ENCODE measurements around the gene NKPD1. TPM values are rescaled to one million over a fixed set of nuclear protein-coding genes. Genes with fewer than 3 reads are reported as not detected.
A peak's percentile ranks its signal among the peaks of the same experiment; 100 is the strongest.

Gene NKPD1
- total RNA-seq, 1 experiment from 2014 or later = 0.64 TPM

DNA sequence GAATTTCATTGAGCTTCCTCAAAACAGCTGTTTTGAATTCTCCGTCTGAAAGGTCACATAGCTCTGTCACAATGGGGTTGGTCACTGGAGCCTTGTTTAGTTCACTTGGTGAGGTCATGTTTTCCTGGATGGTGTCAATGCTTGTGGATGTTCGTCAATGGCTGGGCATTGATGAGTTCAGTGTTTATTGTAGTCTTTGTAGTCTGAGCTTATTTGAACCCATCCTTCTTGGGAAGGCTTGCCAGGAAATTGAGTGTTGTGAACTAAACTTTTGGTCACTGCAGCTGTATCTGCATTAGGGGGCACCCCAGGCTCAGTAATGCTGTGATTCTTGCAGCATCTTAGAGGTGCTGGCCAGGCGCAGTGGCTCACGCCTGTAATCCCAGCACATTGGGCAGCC, 39.8 kb upstream of the NKPD1 start:
- Mint-ChIP-seq H3K9me3 (ENCODE audit: low read depth, unreplicated experiment) (no peaks in the 10 kb centered on the region), H3K4me3 (ENCODE audit: low read depth, unreplicated experiment) (no peak overlapping the region), H3K4me1 (ENCODE audit: low read depth, unreplicated experiment) (no peaks in the 10 kb centered on the region), H3K27me3 (ENCODE audit: unreplicated experiment) (peaks cover 41% of the 10 kb centered on the region), H3K36me3 (ENCODE audit: insufficient read depth, unreplicated experiment) (no peaks in the 10 kb centered on the region), H3K27ac (ENCODE audit: unreplicated experiment) (no peak overlapping the region)
- no TSS peak for BruUV-seq (replicated peaks)
- CTCF ChIA-PET = interaction anchor here (0.6 to 1.5 kb wide), 9 partner anchors 13 to 460 kb away, joined by 3 to 10 read pairs (median 4); no protein-coding TSS in a partner anchor
- TF ChIP-seq, protein P1, sequence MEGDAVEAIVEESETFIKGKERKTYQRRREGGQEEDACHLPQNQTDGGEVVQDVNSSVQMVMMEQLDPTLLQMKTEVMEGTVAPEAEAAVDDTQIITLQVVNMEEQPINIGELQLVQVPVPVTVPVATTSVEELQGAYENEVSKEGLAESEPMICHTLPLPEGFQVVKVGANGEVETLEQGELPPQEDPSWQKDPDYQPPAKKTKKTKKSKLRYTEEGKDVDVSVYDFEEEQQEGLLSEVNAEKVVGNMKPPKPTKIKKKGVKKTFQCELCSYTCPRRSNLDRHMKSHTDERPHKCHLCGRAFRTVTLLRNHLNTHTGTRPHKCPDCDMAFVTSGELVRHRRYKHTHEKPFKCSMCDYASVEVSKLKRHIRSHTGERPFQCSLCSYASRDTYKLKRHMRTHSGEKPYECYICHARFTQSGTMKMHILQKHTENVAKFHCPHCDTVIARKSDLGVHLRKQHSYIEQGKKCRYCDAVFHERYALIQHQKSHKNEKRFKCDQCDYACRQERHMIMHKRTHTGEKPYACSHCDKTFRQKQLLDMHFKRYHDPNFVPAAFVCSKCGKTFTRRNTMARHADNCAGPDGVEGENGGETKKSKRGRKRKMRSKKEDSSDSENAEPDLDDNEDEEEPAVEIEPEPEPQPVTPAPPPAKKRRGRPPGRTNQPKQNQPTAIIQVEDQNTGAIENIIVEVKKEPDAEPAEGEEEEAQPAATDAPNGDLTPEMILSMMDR (IDR thresholded peaks at IDR 0.05; ENCODE audit: unreplicated experiment) = no peak
- intact Hi-C loops (cut with micrococcal nuclease; ENCODE audit: unreplicated experiment) = loop anchor here (1.0 to 2.0 kb wide), 2 partner anchors 48 to 138 kb away; no protein-coding TSS in a partner anchor
- peak; percentile 59 for DNase-seq

DNA sequence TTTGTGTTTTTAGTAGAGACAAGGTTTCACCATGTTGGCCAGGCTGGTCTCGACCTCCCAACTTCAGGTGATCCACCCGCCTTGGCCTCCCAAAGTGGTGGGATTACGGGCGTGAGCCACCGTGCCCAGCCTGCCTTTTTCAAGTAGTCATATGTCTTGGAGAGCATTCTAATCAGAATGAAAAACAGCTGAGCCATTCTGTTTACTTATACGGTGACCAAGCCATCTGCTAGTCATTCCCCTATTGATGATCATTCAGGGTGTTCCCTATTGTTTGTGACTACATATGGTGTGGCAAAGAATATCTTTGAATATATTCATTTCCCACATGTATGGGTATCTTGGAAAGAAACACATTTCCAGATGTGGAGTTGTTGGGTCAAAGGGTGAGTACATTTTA, 35.0 kb upstream of the NKPD1 start:
- no TSS peak for BruUV-seq (replicated peaks)
- intact Hi-C loops (cut with micrococcal nuclease; ENCODE audit: unreplicated experiment) = no loop called here
- CTCF ChIA-PET = interaction anchor here (0.5 to 0.6 kb wide), 3 partner anchors 17 to 172 kb away, joined by 3 read pairs; no protein-coding TSS in a partner anchor
- Mint-ChIP-seq H3K36me3 (ENCODE audit: insufficient read depth, unreplicated experiment) (no peaks in the 10 kb centered on the region), H3K4me1 (ENCODE audit: low read depth, unreplicated experiment) (no peaks in the 10 kb centered on the region), H3K27ac (ENCODE audit: unreplicated experiment) (no peak overlapping the region), H3K27me3 (ENCODE audit: unreplicated experiment) (peaks cover 41% of the 10 kb centered on the region), H3K9me3 (ENCODE audit: low read depth, unreplicated experiment) (no peaks in the 10 kb centered on the region), H3K4me3 (ENCODE audit: low read depth, unreplicated experiment) (no peak overlapping the region)
- peak; percentile 19 for DNase-seq
- TF ChIP-seq, protein P1 (IDR thresholded peaks at IDR 0.05; ENCODE audit: unreplicated experiment) = no peak

DNA sequence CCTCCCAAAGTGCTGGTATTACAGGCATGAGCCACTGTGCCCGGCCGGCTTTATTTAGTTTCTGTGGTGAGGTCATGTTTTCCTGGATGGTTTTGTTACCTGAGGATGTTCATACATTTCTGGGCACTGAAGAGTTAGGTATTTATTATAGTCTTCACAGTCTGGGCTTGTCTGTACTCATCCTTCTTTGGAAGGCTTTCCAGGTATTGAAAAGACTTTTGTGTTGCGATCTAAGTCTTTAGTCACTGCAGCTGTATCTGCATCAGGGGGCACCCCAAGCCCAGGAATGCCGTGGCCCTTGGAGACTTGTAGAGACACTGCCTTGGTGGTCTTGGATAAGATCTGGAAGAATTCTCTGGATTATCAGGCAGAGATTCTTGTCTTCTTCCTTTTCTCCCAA, 30.6 kb upstream of the NKPD1 start:
- no peaks in the 10 kb centered on the region for H3K9me3 Mint-ChIP-seq (ENCODE audit: low read depth, unreplicated experiment)

DNA sequence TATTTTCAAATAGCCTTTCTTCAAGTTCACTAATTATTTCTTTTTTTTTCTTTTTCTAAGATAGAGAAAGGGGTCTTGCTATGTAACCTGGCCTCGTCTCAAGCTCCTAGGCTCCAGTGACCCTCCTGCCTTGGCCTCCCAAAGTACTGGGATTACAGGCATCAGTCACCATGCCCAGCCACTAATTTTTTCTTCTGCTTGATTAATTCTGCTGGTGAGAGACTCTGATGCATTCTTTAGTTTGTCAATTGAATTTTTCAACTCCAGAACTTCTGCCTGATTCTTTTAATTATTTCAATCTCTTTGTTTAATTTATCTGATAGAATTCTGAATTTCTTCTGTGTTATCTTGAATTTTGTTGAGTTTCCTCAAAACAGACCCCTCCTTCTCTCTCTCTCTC, 29.2 kb upstream of the NKPD1 start:
- H3K4me1 Mint-ChIP-seq (ENCODE audit: low read depth, unreplicated experiment) = no peaks in the 10 kb centered on the region
- CTCF ChIA-PET = no interaction called here
- H3K4me3 Mint-ChIP-seq (ENCODE audit: low read depth, unreplicated experiment) = no peak overlapping the region
- no peak for DNase-seq
- H3K27ac Mint-ChIP-seq (ENCODE audit: unreplicated experiment) = no peak overlapping the region
- no peaks in the 10 kb centered on the region for H3K36me3 Mint-ChIP-seq (ENCODE audit: insufficient read depth, unreplicated experiment)
- no peaks in the 10 kb centered on the region for H3K9me3 Mint-ChIP-seq (ENCODE audit: low read depth, unreplicated experiment)
- no peaks in the 10 kb centered on the region for H3K27me3 Mint-ChIP-seq (ENCODE audit: unreplicated experiment)
- intact Hi-C loops (cut with micrococcal nuclease; ENCODE audit: unreplicated experiment) = no loop called here
- TF ChIP-seq, protein P1 (IDR thresholded peaks at IDR 0.05; ENCODE audit: unreplicated experiment) = no peak
- BruUV-seq (replicated peaks) = no TSS peak

More for the DNA sequence above, 30.6 kb upstream of the NKPD1 start:
- H3K4me3 Mint-ChIP-seq (ENCODE audit: low read depth, unreplicated experiment) = no peak overlapping the region
- BruUV-seq (replicated peaks) = no TSS peak
- TF ChIP-seq, protein P1 (IDR thresholded peaks at IDR 0.05; ENCODE audit: unreplicated experiment) = no peak
- intact Hi-C loops (cut with micrococcal nuclease; ENCODE audit: unreplicated experiment) = no loop called here
- no peaks in the 10 kb centered on the region for H3K4me1 Mint-ChIP-seq (ENCODE audit: low read depth, unreplicated experiment)
- CTCF ChIA-PET = no interaction called here
- H3K36me3 Mint-ChIP-seq (ENCODE audit: insufficient read depth, unreplicated experiment) = no peaks in the 10 kb centered on the region
- no peak for DNase-seq
- no peaks in the 10 kb centered on the region for H3K27me3 Mint-ChIP-seq (ENCODE audit: unreplicated experiment)
- no peak overlapping the region for H3K27ac Mint-ChIP-seq (ENCODE audit: unreplicated experiment)

All from Calu3 (cell line).